IMR-90 (cell line): ENCODE measurements around the gene ATXN1. TPM values are rescaled to one million over a fixed set of nuclear protein-coding genes. Genes with fewer than 3 reads are reported as not detected.

Source experiments
- ATAC-seq: fragments of 200-7000 bp; cut with Tn5 transposase; 2 replicates; pipeline ENCODE4 v1.9.1; 2020; ENCODE audit warnings: low read depth, mild to moderate bottlenecking, moderate library complexity
- BruUV-seq: library from RNA; stranded (reverse); fragments of 400-500 nt; replicated peaks from 2 replicates; lab custom pipeline; 2021; lab: Mats Ljungman, UMichigan
- CTCF ChIA-PET: fragments of 300-600 bp; formaldehyde crosslinking; extraction: SDS; loops from one replicate; lab custom pipeline; 2021; ENCODE audit warnings: antibody characterized with exemption; lab: Yijun Ruan, JAX
- POLR2A ChIA-PET: fragments of 300-600 bp; sonication (Branson Sonifier 250); formaldehyde crosslinking; loops from one replicate; lab custom pipeline; 2022; ENCODE audit warnings: antibody characterized with exemption; ENCODE audit not compliant: unreplicated experiment; lab: Charles Lee
- DNase-seq: peaks from one replicate; pipeline ENCODE4 v3.0.0; 2013
- H2AFZ ChIP-seq: replicated peaks from 2 replicates; pipeline ENCODE3; 2013; ENCODE audit warnings: low read length, mild to moderate bottlenecking; ENCODE audit not compliant: poor library complexity
- H2AK5ac ChIP-seq: 2 replicates; pipeline ENCODE4 v1.6.1; 2013; ENCODE audit warnings: low read depth, low read length, inconsistent platforms
- H2AK9ac ChIP-seq: replicated peaks from 2 replicates; pipeline ENCODE3; 2013; ENCODE audit warnings: mild to moderate bottlenecking, low read depth, low read length, moderate library complexity; ENCODE audit not compliant: poor library complexity
- H2BK120ac ChIP-seq: 2 replicates; pipeline ENCODE4 v1.6.1; 2013; ENCODE audit warnings: low read depth, low read length, inconsistent platforms
- H2BK15ac ChIP-seq: 3 replicates; pipeline ENCODE4 v1.6.1; 2013; ENCODE audit warnings: low read depth, low read length, inconsistent platforms
- H2BK20ac ChIP-seq: 2 replicates; pipeline ENCODE4 v1.6.1; 2013; ENCODE audit warnings: low read depth, mild to moderate bottlenecking, inconsistent platforms, low read length, moderate library complexity
- H2BK5ac ChIP-seq: 2 replicates; pipeline ENCODE4 v1.6.1; 2013; ENCODE audit warnings: mild to moderate bottlenecking, low read depth, low read length, inconsistent platforms; ENCODE audit not compliant: poor library complexity, severe bottlenecking
- H3K14ac ChIP-seq: replicated peaks from 2 replicates; pipeline ENCODE4 v1.6.1; 2013; ENCODE audit warnings: low read depth, low read length, inconsistent platforms
- H3K18ac ChIP-seq: 2 replicates; pipeline ENCODE4 v1.6.1; 2013; ENCODE audit warnings: low read depth, low read length, control low read depth
- H3K23ac ChIP-seq: 2 replicates; pipeline ENCODE4 v1.6.1; 2013; ENCODE audit warnings: low read depth, low read length, inconsistent platforms
- H3K27ac ChIP-seq: 2 replicates; pipeline ENCODE4 v1.5.1; 2013; ENCODE audit warnings: mild to moderate bottlenecking, control low read depth, low read length; ENCODE audit not compliant: insufficient read depth
- H3K27me3 ChIP-seq: 2 replicates; pipeline ENCODE4 v1.6.1; 2013; ENCODE audit warnings: low read length; ENCODE audit not compliant: control insufficient read depth, insufficient read depth
- H3K36me3 ChIP-seq: 2 replicates; pipeline ENCODE4 v1.6.1; 2013; ENCODE audit warnings: low read length, mixed read lengths; ENCODE audit not compliant: control insufficient read depth, insufficient read depth
- H3K4ac ChIP-seq: 2 replicates; pipeline ENCODE4 v1.6.1; 2013; ENCODE audit warnings: low read depth, low read length, inconsistent platforms
- H3K4me1 ChIP-seq: 2 replicates; pipeline ENCODE4 v1.6.1; 2013; ENCODE audit warnings: low read length, mixed read lengths; ENCODE audit not compliant: control insufficient read depth, insufficient read depth
- H3K4me2 ChIP-seq: 2 replicates; pipeline ENCODE4 v1.6.1; 2013; ENCODE audit warnings: low read depth, mild to moderate bottlenecking, control low read depth, low read length, moderate library complexity
- H3K4me3 ChIP-seq: 2 replicates; pipeline ENCODE4 v1.5.1; 2013; ENCODE audit warnings: low read depth, mild to moderate bottlenecking, control low read depth, low read length, moderate library complexity; ENCODE audit not compliant: insufficient read depth
- H3K56ac ChIP-seq: 2 replicates; pipeline ENCODE4 v1.6.1; 2013; ENCODE audit warnings: low read length, inconsistent platforms; ENCODE audit not compliant: insufficient read depth; ENCODE audit errors: extremely low read depth
- H3K79me1 ChIP-seq, 2 experiments: 2 replicates each; pipeline ENCODE4 v1.6.1; 2013; ENCODE audit warnings: low read length in 2 of 2, inconsistent platforms in 1 of 2, low read depth in 1 of 2
- H3K9ac ChIP-seq: 2 replicates; pipeline ENCODE4 v1.6.1; 2013; ENCODE audit warnings: low read depth, low read length, control low read depth
- H3K9me1 ChIP-seq: 2 replicates; pipeline ENCODE4 v1.6.1; 2013; ENCODE audit warnings: low read length, inconsistent platforms; ENCODE audit not compliant: insufficient read depth
- H3K9me3 ChIP-seq: 2 replicates; pipeline ENCODE4 v1.6.1; 2013; ENCODE audit warnings: low read length; ENCODE audit not compliant: control insufficient read depth, insufficient read depth
- H4K20me1 ChIP-seq: 2 replicates; pipeline ENCODE4 v1.6.1; 2013; ENCODE audit warnings: low read length, inconsistent platforms; ENCODE audit not compliant: insufficient read depth
- H4K5ac ChIP-seq: 2 replicates; pipeline ENCODE4 v1.6.1; 2013; ENCODE audit warnings: mild to moderate bottlenecking, low read depth, low read length, control low read depth
- H4K8ac ChIP-seq, 2 experiments: 2 replicates each; pipeline ENCODE4 v1.6.1; 2013; ENCODE audit warnings: low read depth in 2 of 2, low read length in 2 of 2, control low read depth in 1 of 2, inconsistent platforms in 1 of 2
- H4K91ac ChIP-seq: 2 replicates; pipeline ENCODE4 v1.6.1; 2013; ENCODE audit warnings: low read depth, low read length, inconsistent platforms; ENCODE audit not compliant: insufficient read depth
- BHLHE40 ChIP-seq: fragments of 150-350 bp; IDR thresholded peaks from 2 replicates; pipeline ENCODE4 v1.6.1; 2016; ENCODE audit warnings: mild to moderate bottlenecking, low read depth, low read length
- CEBPB ChIP-seq: IDR thresholded peaks from 2 replicates; pipeline ENCODE4 v1.6.1; 2012; ENCODE audit warnings: low read depth, low read length, improper control_type of control experiment
- CHD1 ChIP-seq: IDR thresholded peaks from 2 replicates; pipeline ENCODE4 v1.6.1; 2012; ENCODE audit warnings: low read depth, low read length, improper control_type of control experiment
- CTCF ChIP-seq: conservative IDR thresholded peaks from 2 replicates; pipeline ENCODE4 v1.5.1; 2012; ENCODE audit warnings: mild to moderate bottlenecking, low read depth, low read length, improper control_type of control experiment
- ELK1 ChIP-seq: fragments of 150-350 bp; IDR thresholded peaks from 2 replicates; pipeline ENCODE4 v1.6.1; 2016; ENCODE audit warnings: low read depth, mild to moderate bottlenecking, low read length, moderate library complexity, borderline replicate concordance
- FOS ChIP-seq: fragments of 150-350 bp; IDR thresholded peaks from 2 replicates; pipeline ENCODE4 v1.6.1; 2016; ENCODE audit warnings: low read depth, low read length
- MAFK ChIP-seq: IDR thresholded peaks from 2 replicates; pipeline ENCODE4 v1.6.1; 2012; ENCODE audit warnings: low read depth, low read length, improper control_type of control experiment
- MAZ ChIP-seq: IDR thresholded peaks from 2 replicates; pipeline ENCODE4 v1.6.1; 2012; ENCODE audit warnings: low read depth, mild to moderate bottlenecking, low read length, improper control_type of control experiment, moderate library complexity, borderline replicate concordance
- MXI1 ChIP-seq: IDR thresholded peaks from 2 replicates; pipeline ENCODE4 v1.6.1; 2012; ENCODE audit warnings: low read depth, mild to moderate bottlenecking, low read length, moderate library complexity, borderline replicate concordance
- NFE2L2 ChIP-seq: fragments of 150-350 bp; IDR thresholded peaks from 2 replicates; pipeline ENCODE4 v1.6.1; 2016; ENCODE audit warnings: low read depth, mild to moderate bottlenecking, low read length
- POLR2A ChIP-seq: IDR thresholded peaks from 2 replicates; pipeline ENCODE4 v1.6.1; 2012; ENCODE audit warnings: mild to moderate bottlenecking, low read depth, low read length
- RAD21 ChIP-seq: IDR thresholded peaks from 2 replicates; pipeline ENCODE4 v1.6.1; 2012; ENCODE audit warnings: low read length, improper control_type of control experiment
- RCOR1 ChIP-seq: IDR thresholded peaks from 2 replicates; pipeline ENCODE4 v1.6.1; 2012; ENCODE audit warnings: mild to moderate bottlenecking, low read length, improper control_type of control experiment; ENCODE audit not compliant: insufficient replicate concordance
- RFX5 ChIP-seq: IDR thresholded peaks from 2 replicates; pipeline ENCODE4 v1.8.0; 2012; ENCODE audit warnings: low read depth, mild to moderate bottlenecking, low read length, moderate library complexity
- SMC3 ChIP-seq: fragments of 150-350 bp; IDR thresholded peaks from 2 replicates; pipeline ENCODE4 v1.6.1; 2016; ENCODE audit warnings: low read depth, mild to moderate bottlenecking, antibody characterized with exemption, low read length, moderate library complexity
- USF2 ChIP-seq: fragments of 150-350 bp; IDR thresholded peaks from 2 replicates; pipeline ENCODE4 v1.6.1; 2017; ENCODE audit warnings: mild to moderate bottlenecking, antibody characterized with exemption, low read length, low read depth
- WGBS, 2 experiments: methylation state at CpG; one replicate each; pipeline versions ENCODE4 v1.1.5 to v1.1.7; 2013; ENCODE audit warnings: missing lambda C conversion rate in 2 of 2; ENCODE audit not compliant: insufficient read length in 1 of 2; ENCODE audit errors: extremely low coverage in 2 of 2; 5-methylcytosine and 5-hydroxymethylcytosine counted together
- dilution Hi-C: fragments of 300-500 bp; cut with HindIII; formaldehyde crosslinking; loops from one replicate; pipeline ENCODE4 v1.14.3; 2018; ENCODE audit warnings: low sequenced_read_pairs; ENCODE audit not compliant: unreplicated experiment
- in situ Hi-C: fragments of 300-500 bp; cut with MboI; formaldehyde crosslinking; loops from 3 replicates; pipeline ENCODE4 v1.14.3; 2019; ENCODE audit warnings: low sequenced_read_pairs, inconsistent platforms, mixed read lengths
- intact Hi-C: fragments of 100-400 bp; cut with micrococcal nuclease; formaldehyde crosslinking; loops from 2 replicates; pipeline ENCODE4 v1.10.0; 2022
- polyA plus RNA-seq, 3 experiments: library from polyadenylated mRNA; depleted of rRNA; stranded (reverse); fragments of >200 nt; gene quantifications; 2 replicates each; pipeline ENCODE4 v1.2.3, GENCODE V29; 2012; ENCODE audit warnings: low replicate concordance in 1 of 3
- total RNA-seq: library from RNA; depleted of rRNA; stranded (reverse); fragments of >200 nt; gene quantifications from 2 replicates; pipeline ENCODE4 v1.2.3, GENCODE V29; 2012

Gene ATXN1
- total and polyA plus RNA-seq, 2 of the 4 experiments (the other 2 are of a cell fraction) = 7.3 to 11.1 TPM

- intact Hi-C loops (no loop called here), in situ Hi-C loops (no loop called here), dilution Hi-C loops (no loop called here)
- Histone ChIP-seq H2BK120ac (no peak overlapping the region), H3K9me1 (peaks cover 6% of the 10 kb centered on the region; the same call in 1 of the 2 replicates), H4K8ac (no peak overlapping the region), H2AK5ac (no peak overlapping the region), H3K56ac (no peak overlapping the region), H4K91ac (no peak overlapping the region), H2BK20ac (no peak overlapping the region), H3K4ac (no peak overlapping the region), H3K9ac (no peak overlapping the region), H3K4me1 (no peaks in the 10 kb centered on the region), H2BK15ac (no peak overlapping the region), H3K27me3 (no peaks in the 10 kb centered on the region), H2BK5ac (no peak overlapping the region), H3K27ac (no peak overlapping the region), H3K36me3 (peaks cover 6% of the 10 kb centered on the region; the same call in 1 of the 2 replicates), H3K23ac (no peak overlapping the region), H3K14ac (no peak overlapping the region), H3K79me1 (no peaks in the 10 kb centered on the region), H3K4me3 (no peak overlapping the region), H3K18ac (no peak overlapping the region), H4K20me1 (no peaks in the 10 kb centered on the region), H4K5ac (no peak overlapping the region), H2AFZ (no peak overlapping the region), H3K4me2 (no peak overlapping the region), H3K9me3 (no peaks in the 10 kb centered on the region), H2AK9ac (no peak overlapping the region)
- DNase-seq = no peak
- BruUV-seq = no TSS peak
- ATAC-seq = no peak
- ChIA-PET CTCF (no interaction called here), POLR2A (no interaction called here)
- TF ChIP-seq MXI1 = no peak
- no peak for TF ChIP-seq CEBPB
- TF ChIP-seq USF2 = no peak
- TF ChIP-seq FOS = no peak
- TF ChIP-seq POLR2A = no peak
- no peak for TF ChIP-seq CTCF
- no peak for TF ChIP-seq MAZ
- TF ChIP-seq RFX5 = no peak
- TF ChIP-seq ELK1 = no peak
- no peak for TF ChIP-seq RCOR1
- no peak for TF ChIP-seq NFE2L2
- no peak for TF ChIP-seq SMC3
- TF ChIP-seq CHD1 = no peak
- no peak for TF ChIP-seq BHLHE40
- no peak for TF ChIP-seq RAD21
- no peak for TF ChIP-seq MAFK
- 100% methylated on average over 1 of the region's 4 CpGs; no CpG with 5 or more reads in 1 of the 2 experiments for WGBS, 2 experiments
Observed at GRCh38 chr6:16362819-16363589, 398.3 kb downstream of the ATXN1 start.
